ENCODE measurements around the gene DOCK3. TPM values are rescaled to one million over a fixed set of nuclear protein-coding genes. Genes with fewer than 3 reads are reported as not detected.

Gene DOCK3
- total RNA-seq, 1 donor from 2014 or later, result 0.52 TPM

GRCh38 chr3:51311055-51311454 is 636.3 kb downstream of the DOCK3 start:
- Histone ChIP-seq H3K27me3 (ENCODE audit: control insufficient read depth in 3 of 3, insufficient read depth in 3 of 3, low read length in 3 of 3) (no peaks in the 10 kb centered on the region), H3K9ac (ENCODE audit: low read depth in 1 of 3, low read length in 3 of 3) (no peak overlapping the region), H3K36me3 (ENCODE audit: control insufficient read depth in 3 of 3, insufficient read depth in 3 of 3, low read length in 3 of 3) (no peaks in the 10 kb centered on the region), H3K27ac (ENCODE audit: low read depth, low read length) (no peak overlapping the region), H3K4me3 (ENCODE audit: low read length in 3 of 3) (no peak overlapping the region), H3K4me1 (ENCODE audit: control insufficient read depth in 3 of 3, insufficient read depth in 3 of 3, low read length in 3 of 3) (no peaks in the 10 kb centered on the region), H3K9me3 (ENCODE audit: control insufficient read depth in 3 of 3, low read length in 3 of 3) (no peaks in the 10 kb centered on the region)

GRCh38 chr3:51328206-51328605 is 653.5 kb downstream of the DOCK3 start:
- H3K36me3 ChIP-seq (ENCODE audit: control insufficient read depth in 3 of 3, insufficient read depth in 3 of 3, low read length in 3 of 3), result no peaks in the 10 kb centered on the region
- H3K9ac ChIP-seq (ENCODE audit: low read depth in 1 of 3, low read length in 3 of 3), result no peak overlapping the region
- H3K27me3 ChIP-seq (ENCODE audit: control insufficient read depth in 3 of 3, insufficient read depth in 3 of 3, low read length in 3 of 3), result no peaks in the 10 kb centered on the region
- no peak overlapping the region for H3K27ac ChIP-seq (ENCODE audit: low read depth, low read length)
- no peaks in the 10 kb centered on the region for H3K9me3 ChIP-seq (ENCODE audit: control insufficient read depth in 3 of 3, low read length in 3 of 3)
- H3K4me3 ChIP-seq (ENCODE audit: low read length in 3 of 3), result no peak overlapping the region
- no peaks in the 10 kb centered on the region for H3K4me1 ChIP-seq (ENCODE audit: control insufficient read depth in 3 of 3, insufficient read depth in 3 of 3, low read length in 3 of 3)

- Histone ChIP-seq H3K4me3 (ENCODE audit: low read length in 3 of 3) (no peak overlapping the region), H3K9me3 (ENCODE audit: control insufficient read depth in 3 of 3, low read length in 3 of 3) (no peaks in the 10 kb centered on the region), H3K27ac (ENCODE audit: low read depth, low read length) (no peak overlapping the region), H3K36me3 (ENCODE audit: control insufficient read depth in 3 of 3, insufficient read depth in 3 of 3, low read length in 3 of 3) (no peaks in the 10 kb centered on the region), H3K4me1 (ENCODE audit: control insufficient read depth in 3 of 3, insufficient read depth in 3 of 3, low read length in 3 of 3) (no peaks in the 10 kb centered on the region), H3K27me3 (ENCODE audit: control insufficient read depth in 3 of 3, insufficient read depth in 3 of 3, low read length in 3 of 3) (no peaks in the 10 kb centered on the region), H3K9ac (ENCODE audit: low read depth in 1 of 3, low read length in 3 of 3) (no peak overlapping the region)
These were observed 655.3 kb downstream of the DOCK3 start for GRCh38 chr3:51330046-51330445.

- no peak overlapping the region for H3K9ac ChIP-seq (ENCODE audit: low read depth in 1 of 3, low read length in 3 of 3)
These were observed 657.4 kb downstream of the DOCK3 start for GRCh38 chr3:51332156-51332555.

GRCh38 chr3:51333021-51333420 is 658.3 kb downstream of the DOCK3 start:
- no peak overlapping the region for H3K27ac ChIP-seq (ENCODE audit: low read depth, low read length)
- no peaks in the 10 kb centered on the region for H3K9me3 ChIP-seq (ENCODE audit: control insufficient read depth in 3 of 3, low read length in 3 of 3)
- no peak overlapping the region for H3K9ac ChIP-seq (ENCODE audit: low read depth in 1 of 3, low read length in 3 of 3)
- H3K4me3 ChIP-seq (ENCODE audit: low read length in 3 of 3), result no peak overlapping the region
- H3K4me1 ChIP-seq (ENCODE audit: control insufficient read depth in 3 of 3, insufficient read depth in 3 of 3, low read length in 3 of 3), result no peaks in the 10 kb centered on the region
- H3K27me3 ChIP-seq (ENCODE audit: control insufficient read depth in 3 of 3, insufficient read depth in 3 of 3, low read length in 3 of 3), result no peaks in the 10 kb centered on the region
- H3K36me3 ChIP-seq (ENCODE audit: control insufficient read depth in 3 of 3, insufficient read depth in 3 of 3, low read length in 3 of 3), result no peaks in the 10 kb centered on the region

More at GRCh38 chr3:51332156-51332555, 657.4 kb downstream of the DOCK3 start:
- H3K36me3 ChIP-seq (ENCODE audit: control insufficient read depth in 3 of 3, insufficient read depth in 3 of 3, low read length in 3 of 3), result no peaks in the 10 kb centered on the region
- H3K4me1 ChIP-seq (ENCODE audit: control insufficient read depth in 3 of 3, insufficient read depth in 3 of 3, low read length in 3 of 3), result no peaks in the 10 kb centered on the region
- H3K27me3 ChIP-seq (ENCODE audit: control insufficient read depth in 3 of 3, insufficient read depth in 3 of 3, low read length in 3 of 3), result no peaks in the 10 kb centered on the region
- H3K27ac ChIP-seq (ENCODE audit: low read depth, low read length), result no peak overlapping the region
- no peak overlapping the region for H3K4me3 ChIP-seq (ENCODE audit: low read length in 3 of 3)
- no peaks in the 10 kb centered on the region for H3K9me3 ChIP-seq (ENCODE audit: control insufficient read depth in 3 of 3, low read length in 3 of 3)

- Histone ChIP-seq H3K9ac (ENCODE audit: low read depth in 1 of 3, low read length in 3 of 3) (no peak overlapping the region), H3K4me3 (ENCODE audit: low read length in 3 of 3) (no peak overlapping the region), H3K9me3 (ENCODE audit: control insufficient read depth in 3 of 3, low read length in 3 of 3) (no peaks in the 10 kb centered on the region), H3K27me3 (ENCODE audit: control insufficient read depth in 3 of 3, insufficient read depth in 3 of 3, low read length in 3 of 3) (no peaks in the 10 kb centered on the region), H3K27ac (ENCODE audit: low read depth, low read length) (no peak overlapping the region), H3K4me1 (ENCODE audit: control insufficient read depth in 3 of 3, insufficient read depth in 3 of 3, low read length in 3 of 3) (peaks cover 0 to 12% (median 7%) of the 10 kb centered on the region in 3 donors), H3K36me3 (ENCODE audit: control insufficient read depth in 3 of 3, insufficient read depth in 3 of 3, low read length in 3 of 3) (no peaks in the 10 kb centered on the region)
These were observed 661.5 kb downstream of the DOCK3 start for GRCh38 chr3:51336261-51336660.

GRCh38 chr3:51337666-51338065 is 662.9 kb downstream of the DOCK3 start:
- Histone ChIP-seq H3K27me3 (ENCODE audit: control insufficient read depth in 3 of 3, insufficient read depth in 3 of 3, low read length in 3 of 3) (no peaks in the 10 kb centered on the region), H3K4me1 (ENCODE audit: control insufficient read depth in 3 of 3, insufficient read depth in 3 of 3, low read length in 3 of 3) (peaks cover 0 to 12% (median 7%) of the 10 kb centered on the region in 3 donors), H3K4me3 (ENCODE audit: low read length in 3 of 3) (no peak overlapping the region), H3K36me3 (ENCODE audit: control insufficient read depth in 3 of 3, insufficient read depth in 3 of 3, low read length in 3 of 3) (no peaks in the 10 kb centered on the region), H3K9ac (ENCODE audit: low read depth in 1 of 3, low read length in 3 of 3) (no peak overlapping the region), H3K27ac (ENCODE audit: low read depth, low read length) (no peak overlapping the region), H3K9me3 (ENCODE audit: control insufficient read depth in 3 of 3, low read length in 3 of 3) (no peaks in the 10 kb centered on the region)

- H3K27ac ChIP-seq (ENCODE audit: low read depth, low read length), result no peak overlapping the region
- H3K9ac ChIP-seq (ENCODE audit: low read depth in 1 of 3, low read length in 3 of 3), result no peak overlapping the region
- no peaks in the 10 kb centered on the region for H3K9me3 ChIP-seq (ENCODE audit: control insufficient read depth in 3 of 3, low read length in 3 of 3)
- peaks cover 0 to 12% (median 7%) of the 10 kb centered on the region in 3 donors for H3K4me1 ChIP-seq (ENCODE audit: control insufficient read depth in 3 of 3, insufficient read depth in 3 of 3, low read length in 3 of 3)
- H3K27me3 ChIP-seq (ENCODE audit: control insufficient read depth in 3 of 3, insufficient read depth in 3 of 3, low read length in 3 of 3), result no peaks in the 10 kb centered on the region
- H3K4me3 ChIP-seq (ENCODE audit: low read length in 3 of 3), result no peak overlapping the region
- H3K36me3 ChIP-seq (ENCODE audit: control insufficient read depth in 3 of 3, insufficient read depth in 3 of 3, low read length in 3 of 3), result no peaks in the 10 kb centered on the region
These were observed 663.9 kb downstream of the DOCK3 start for GRCh38 chr3:51338632-51339031.

- Histone ChIP-seq H3K36me3 (ENCODE audit: control insufficient read depth in 3 of 3, insufficient read depth in 3 of 3, low read length in 3 of 3) (no peaks in the 10 kb centered on the region), H3K4me3 (ENCODE audit: low read length in 3 of 3) (no peak overlapping the region), H3K27ac (ENCODE audit: low read depth, low read length) (no peak overlapping the region), H3K9me3 (ENCODE audit: control insufficient read depth in 3 of 3, low read length in 3 of 3) (no peaks in the 10 kb centered on the region), H3K27me3 (ENCODE audit: control insufficient read depth in 3 of 3, insufficient read depth in 3 of 3, low read length in 3 of 3) (no peaks in the 10 kb centered on the region), H3K4me1 (ENCODE audit: control insufficient read depth in 3 of 3, insufficient read depth in 3 of 3, low read length in 3 of 3) (peaks cover 0 to 12% (median 7%) of the 10 kb centered on the region in 3 donors), H3K9ac (ENCODE audit: low read depth in 1 of 3, low read length in 3 of 3) (no peak overlapping the region)
These were observed 665.5 kb downstream of the DOCK3 start for GRCh38 chr3:51340013-51340829.

GRCh38 chr3:51340989-51341636 is 666.4 kb downstream of the DOCK3 start:
- Histone ChIP-seq H3K27ac (ENCODE audit: low read depth, low read length) (no peak overlapping the region), H3K9ac (ENCODE audit: low read depth in 1 of 3, low read length in 3 of 3) (no peak overlapping the region), H3K4me3 (ENCODE audit: low read length in 3 of 3) (no peak overlapping the region)

More at GRCh38 chr3:51340989-51341636, 666.4 kb downstream of the DOCK3 start:
- Histone ChIP-seq H3K36me3 (ENCODE audit: control insufficient read depth in 3 of 3, insufficient read depth in 3 of 3, low read length in 3 of 3) (no peaks in the 10 kb centered on the region), H3K4me1 (ENCODE audit: control insufficient read depth in 3 of 3, insufficient read depth in 3 of 3, low read length in 3 of 3) (peaks cover 0 to 12% (median 7%) of the 10 kb centered on the region in 3 donors), H3K9me3 (ENCODE audit: control insufficient read depth in 3 of 3, low read length in 3 of 3) (no peaks in the 10 kb centered on the region), H3K27me3 (ENCODE audit: control insufficient read depth in 3 of 3, insufficient read depth in 3 of 3, low read length in 3 of 3) (no peaks in the 10 kb centered on the region)
